ENCODE measurements around the gene MSRB1. TPM values are rescaled to one million over a fixed set of nuclear protein-coding genes. Genes with fewer than 3 reads are reported as not detected.

MSRB1 gene
- total and polyA plus RNA-seq, 9 of the 15 experiments (the other 6 are each of a cell fraction or from before 2014, with no cell fraction given) = 5.4 to 33.7 (median 25.7) TPM

- TF ChIP-seq ZBTB40 (IDR thresholded peaks at IDR 0.05) (0 out of 2 replicates have a peak, but pooled peaks have one; percentile 30), ZBTB40 (CRISPR knock-in tag; IDR thresholded peaks at IDR 0.05) (no peak), GATAD2A (IDR thresholded peaks at IDR 0.05) (0 out of 2 replicates have a peak, but pooled peaks have one; percentile 37), ZNF431 (CRISPR knock-in tag; IDR thresholded peaks at IDR 0.05) (peak; percentile 62; the same call in 1 of the 2 replicates), NBN (IDR thresholded peaks at IDR 0.05; ENCODE audit: low read depth) (0 out of 2 replicates have a peak, but pooled peaks have one; percentile 19), SP1 (CRISPR knock-in tag; IDR thresholded peaks at IDR 0.05) (peak; percentile 88), SMARCB1 (IDR thresholded peaks at IDR 0.05; ENCODE audit: insufficient read length, low read depth) (no peak), KDM2B (CRISPR knock-in tag; IDR thresholded peaks at IDR 0.05) (no peak), ZBTB26 (CRISPR knock-in tag; IDR thresholded peaks at IDR 0.05) (0 out of 2 replicates have a peak, but pooled peaks have one; percentile 67), SRSF3 (IDR thresholded peaks at IDR 0.05; ENCODE audit: insufficient read depth, low read length) (no peak), ESRRA (IDR thresholded peaks at IDR 0.05; ENCODE audit: borderline replicate concordance, low read depth) (peak; percentile 49; the same call in 1 of the 2 replicates), NR4A1 (CRISPR knock-in tag; IDR thresholded peaks at IDR 0.05) (0 out of 2 replicates have a peak, but pooled peaks have one; percentile 23), NR4A1 (tag; IDR thresholded peaks at IDR 0.05) (no peak), MTA2 (IDR thresholded peaks at IDR 0.05; ENCODE audit: low read depth) (no peak), SAP30 (IDR thresholded peaks at IDR 0.05; ENCODE audit: borderline replicate concordance, insufficient read depth, low read depth, low read length, poor library complexity, severe bottlenecking) (peak; percentile 68), FOSL1 (tag; conservative IDR thresholded peaks at IDR 0.05) (no peak), CBX1 (IDR thresholded peaks at IDR 0.05; ENCODE audit: low read depth) (peak; percentile 70; the same call in 1 of the 2 replicates), SNIP1 (IDR thresholded peaks at IDR 0.05; ENCODE audit: low read depth) (no peak)
These were observed at the start of gene MSRB1 (continued) for GRCh38 chr16:1942810-1943726.
